ENCODE results near the gene CAPN15.

The CAPN15 gene

GRCh38 chr16:576823-577201 lies 49.3 kb downstream of the CAPN15 start:
- no peak for DNase-seq (ENCODE audit: low read depth in 1 of 2, low spot score in 1 of 2)
- Histone ChIP-seq H3K27me3 (ENCODE audit: insufficient read depth, poor library complexity, severe bottlenecking) (no peaks in the 10 kb centered on the region), H3K4me3 (replicated peaks; ENCODE audit: insufficient read depth, low read length) (no peak overlapping the region), H3K27ac (replicated peaks) (no peak overlapping the region)
- no peak for TF ChIP-seq REST (IDR thresholded peaks at IDR 0.05; ENCODE audit: insufficient replicate concordance, low read depth)
- TF ChIP-seq CTCF (IDR thresholded peaks at IDR 0.05; ENCODE audit: insufficient read depth, low read length): no peak
- no peak for TF ChIP-seq SPI1 (IDR thresholded peaks at IDR 0.05; ENCODE audit: borderline replicate concordance, low read depth)
- no peak for TF ChIP-seq GABPA (IDR thresholded peaks at IDR 0.05; ENCODE audit: low read depth)
- TF ChIP-seq POLR2AphosphoS5 (IDR thresholded peaks at IDR 0.05; ENCODE audit: low read depth): no peak; the same call in 1 of the 2 replicates

GRCh38 chr16:577796-578195 lies 50.3 kb downstream of the CAPN15 start:
- H3K27ac ChIP-seq (replicated peaks): no peak overlapping the region
- no peak for DNase-seq (ENCODE audit: low read depth in 1 of 2, low spot score in 1 of 2)
- no peak for TF ChIP-seq GABPA (IDR thresholded peaks at IDR 0.05; ENCODE audit: low read depth)
- TF ChIP-seq CTCF (IDR thresholded peaks at IDR 0.05; ENCODE audit: insufficient read depth, low read length): no peak
- no peak for TF ChIP-seq REST (IDR thresholded peaks at IDR 0.05; ENCODE audit: insufficient replicate concordance, low read depth)
- TF ChIP-seq SPI1 (IDR thresholded peaks at IDR 0.05; ENCODE audit: borderline replicate concordance, low read depth): no peak
- no peak for TF ChIP-seq POLR2AphosphoS5 (IDR thresholded peaks at IDR 0.05; ENCODE audit: low read depth)

GRCh38 chr16:578232-578869 lies 50.8 kb downstream of the CAPN15 start:
- no peak for DNase-seq (ENCODE audit: low read depth in 1 of 2, low spot score in 1 of 2)
- Histone ChIP-seq H3K27me3 (ENCODE audit: insufficient read depth, poor library complexity, severe bottlenecking) (no peaks in the 10 kb centered on the region), H3K27ac (replicated peaks) (no peak overlapping the region), H3K4me3 (replicated peaks; ENCODE audit: insufficient read depth, low read length) (no peak overlapping the region)
- TF ChIP-seq CTCF (IDR thresholded peaks at IDR 0.05; ENCODE audit: insufficient read depth, low read length) (no peak), GABPA (IDR thresholded peaks at IDR 0.05; ENCODE audit: low read depth) (no peak), REST (IDR thresholded peaks at IDR 0.05; ENCODE audit: insufficient replicate concordance, low read depth) (no peak), POLR2AphosphoS5 (IDR thresholded peaks at IDR 0.05; ENCODE audit: low read depth) (0 out of 2 replicates have a peak, but pooled peaks have one; percentile 21)

More at GRCh38 chr16:577796-578195, 50.3 kb downstream of the CAPN15 start:
- Histone ChIP-seq H3K27me3 (ENCODE audit: insufficient read depth, poor library complexity, severe bottlenecking) (no peaks in the 10 kb centered on the region), H3K4me3 (replicated peaks; ENCODE audit: insufficient read depth, low read length) (no peak overlapping the region)

Measured in HL-60 (cell line).